Ovary (tissue), 9 donors: ENCODE measurements around the gene CRYBG2. TPM values are rescaled to one million over a fixed set of nuclear protein-coding genes. Genes with fewer than 3 reads are reported as not detected.
A peak's percentile ranks its signal among the peaks of the same experiment; 100 is the strongest.

Experiments used
- DNase-seq, 5 donors: peaks; one replicate each; pipeline ENCODE4 v3.0.0-alpha.2; 2019 to 2020
- H3K27ac ChIP-seq, 2 donors: fragments of 200-600 bp; one replicate each; pipeline versions ENCODE4 v1.5.1 to v1.8.0; 2019 to 2022
- H3K27me3 ChIP-seq: fragments of 200-600 bp; one replicate; pipeline ENCODE4 v1.8.0; 2022
- H3K36me3 ChIP-seq: fragments of 200-600 bp; sonication (generic); one replicate; pipeline ENCODE4 v1.5.1; 2019
- H3K4me1 ChIP-seq: one replicate; pipeline ENCODE4 v1.8.1; 2013; ENCODE audit warnings: mild to moderate bottlenecking, moderate library complexity; ENCODE audit not compliant: insufficient read depth
- H3K4me3 ChIP-seq: fragments of 200-600 bp; sonication (generic); one replicate; pipeline ENCODE4 v1.5.1; 2017
- H3K9me3 ChIP-seq, 2 donors: fragments of 200-600 bp in 1 of 2; sonication (generic) in 1 of 2; one replicate each; pipeline versions ENCODE4 v1.5.1 to v1.8.1; 2013 to 2019; ENCODE audit warnings: mild to moderate bottlenecking in 1 of 2, moderate library complexity in 1 of 2
- CTCF ChIP-seq, 3 donors: fragments of 450-650 bp in 2 of 3; fragments of 200-600 bp in 1 of 3; IDR thresholded peaks; one replicate each; pipeline versions ENCODE4 v1.5.1 to v1.8.0; 2016 to 2022; ENCODE audit warnings: antibody characterized with exemption in 3 of 3, mild to moderate bottlenecking in 1 of 3
- EP300 ChIP-seq: sonication (generic); formaldehyde crosslinking; IDR thresholded peaks from one replicate; pipeline ENCODE4 v1.6.1; 2017; ENCODE audit warnings: antibody characterized with exemption
- POLR2A ChIP-seq: fragments of 450-650 bp; IDR thresholded peaks from one replicate; pipeline ENCODE4 v1.6.1; 2017; ENCODE audit warnings: antibody characterized with exemption, mild to moderate bottlenecking, moderate library complexity
- WGBS, 3 donors: extraction: QIAGEN DNeasy Blood & Tissue Kit in 1 of 3; methylation state at CpG; one replicate each; pipeline versions ENCODE4 v1.1.5 to v1.1.7; 2013 to 2017; 5-methylcytosine and 5-hydroxymethylcytosine counted together
- intact Hi-C, 4 donors: fragments of 100-400 bp; cut with DNase I; formaldehyde crosslinking; loops; one replicate each; pipeline versions ENCODE4 v1.11.0 to v1.15.1; 2022 to 2023
- polyA plus RNA-seq, 2 donors: library from polyadenylated mRNA; stranded (reverse); fragments of 200-250 nt in 1 of 2; fragments of 350-450 nt in 1 of 2; fragmentation: Illumina TruSeq in 1 of 2; extraction: RNeasy Lipid Tissue Mini Kit (QIAGEN cat#74804) in 1 of 2; gene quantifications; one replicate each; pipeline ENCODE4 v1.2.3, GENCODE V29; 2013 to 2014
- total RNA-seq, 7 donors: library from RNA; depleted of rRNA in 2 of 7; stranded (reverse); fragments of >200 nt in 2 of 7; fragmentation: NEBNext Ultra II Directional in 3 of 7; extraction: Animal tissue kit (Norgen Biotek cat#: 25700) in 3 of 7; gene quantifications; one replicate each; pipeline versions ENCODE4 v1.1.0 to v1.2.4, GENCODE V29; 2016 to 2023
- donor health status: DM: no; HTN: no; CAD: no; lungs with moderate emphysema.
- donor health status: DM: no; HTN: no; CAD: no.
- donor health status: Bipolar disorder and iron deficiency.
- donor health status: DM: yes; HTN: yes; CAD: no.
- donor health status: DM: no; HTN: no; CAD: no.
- donor health status: DM: yes; HTN: yes; CAD: no.

Gene CRYBG2
- total and polyA plus RNA-seq, 9 donors: 0.11 to 2.3 (median 0.23) TPM; not detected in 6

- H3K36me3 ChIP-seq: no peaks in the 10 kb centered on the region
- H3K4me1 ChIP-seq: peaks cover 5% of the 10 kb centered on the region
- no peak for DNase-seq
- no peak overlapping the region for H3K4me3 ChIP-seq
- intact Hi-C loops: no loop called here
- H3K9me3 ChIP-seq: no peaks in the 10 kb centered on the region
- TF ChIP-seq CTCF (IDR thresholded peaks at IDR 0.05) (no peak), POLR2A (no peak), EP300 (no peak)
- no peaks in the 10 kb centered on the region for H3K27me3 ChIP-seq
- H3K27ac ChIP-seq: no peak overlapping the region
- WGBS, 3 donors: 42 to 52% (median 42%) methylated on average over 6 of the region's 6 CpGs
These were observed 46.6 kb downstream of the CRYBG2 start for GRCh38 chr1:26307363-26307781.

- no peaks in the 10 kb centered on the region for H3K36me3 ChIP-seq
- 2% methylated on average over 42 to 51 of the region's 51 CpGs for WGBS, 3 donors
- H3K4me1 ChIP-seq: peaks cover 5% of the 10 kb centered on the region
- TF ChIP-seq EP300 (no peak), CTCF (IDR thresholded peaks at IDR 0.05) (no peak), POLR2A (no peak)
- peak; percentile 87 to 92 (median 91) for DNase-seq
- H3K4me3 ChIP-seq: peak within 1 kb of the TSS; percentile 77
- no peaks in the 10 kb centered on the region for H3K9me3 ChIP-seq
- no peak within 1 kb of the TSS for H3K27ac ChIP-seq
- H3K27me3 ChIP-seq: no peaks in the 10 kb centered on the region
- intact Hi-C loops: no loop called here
These were observed 47.4 kb downstream of the CRYBG2 start, which contains the start of gene UBXN11 for GRCh38 chr1:26306290-26307229. Gene UBXN11, minus strand, starts transcription at chr1:26306636. Its CDS starts 3,753 bp downstream, at chr1:26302883.

- 22 to 28% (median 26%) methylated on average over 8 of the region's 8 CpGs for WGBS, 3 donors
- TF ChIP-seq EP300 (no peak), CTCF (IDR thresholded peaks at IDR 0.05) (no peak), POLR2A (no peak)
These were observed 48.2 kb downstream of the CRYBG2 start for GRCh38 chr1:26305667-26306289.

GRCh38 chr1:26302733-26303405, 51.1 kb downstream of the CRYBG2 start:
- no peak overlapping the region for H3K27ac ChIP-seq
- WGBS, 3 donors: 57 to 70% (median 62%) methylated on average over 8 of the region's 8 CpGs
- intact Hi-C loops: no loop called here
- DNase-seq: no peak
- TF ChIP-seq CTCF (IDR thresholded peaks at IDR 0.05): no peak
- TF ChIP-seq POLR2A: no peak
- TF ChIP-seq EP300: no peak
- H3K9me3 ChIP-seq: no peaks in the 10 kb centered on the region
- H3K36me3 ChIP-seq: no peaks in the 10 kb centered on the region
- H3K27me3 ChIP-seq: no peaks in the 10 kb centered on the region
- H3K4me1 ChIP-seq: peaks cover 5% of the 10 kb centered on the region
- no peak overlapping the region for H3K4me3 ChIP-seq

More at GRCh38 chr1:26305667-26306289, 48.2 kb downstream of the CRYBG2 start:
- Histone ChIP-seq H3K27ac (no peak overlapping the region), H3K4me3 (peak overlapping the region; percentile 77), H3K27me3 (no peaks in the 10 kb centered on the region), H3K4me1 (peaks cover 5% of the 10 kb centered on the region), H3K9me3 (no peaks in the 10 kb centered on the region), H3K36me3 (no peaks in the 10 kb centered on the region)
- intact Hi-C loops: no loop called here
- DNase-seq: no peak
